ENCODE measurements around the gene FLOT2.

DNA sequence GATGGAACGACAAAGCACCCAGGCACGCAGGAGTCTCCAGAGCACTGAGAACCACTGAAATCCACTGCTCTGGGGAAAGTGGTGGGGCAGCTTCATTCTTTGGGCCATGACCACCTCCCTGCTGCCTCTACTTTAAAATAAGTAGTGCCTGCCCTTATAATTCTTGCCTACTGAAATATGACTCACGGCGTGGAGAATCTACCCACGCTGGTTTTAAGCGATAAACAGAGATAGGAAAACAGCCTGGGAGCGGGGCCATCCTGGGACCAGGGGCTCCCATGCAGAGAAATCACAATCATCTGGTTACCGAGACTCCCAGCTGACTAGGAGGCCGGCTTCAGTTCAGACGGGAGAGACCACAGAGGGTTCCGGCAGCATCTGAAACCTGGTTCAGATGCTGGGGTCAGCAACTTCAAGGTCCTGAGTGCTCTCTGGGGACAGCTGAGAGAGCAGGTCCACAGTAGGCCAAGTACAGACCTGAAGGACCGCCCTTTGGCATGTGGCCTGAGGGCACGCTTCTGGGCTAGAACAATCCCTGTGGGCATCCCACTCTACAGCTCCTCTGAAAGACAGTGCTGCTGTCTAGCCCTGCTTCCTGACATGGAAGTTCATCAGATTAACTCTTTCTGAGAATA is 14.0 kb upstream of the FLOT2 start:
- TF ChIP-seq GATA3 (IDR thresholded peaks at IDR 0.05; ENCODE audit: low read depth, low read length): no peak
- no peak for TF ChIP-seq GATA2 (IDR thresholded peaks at IDR 0.05; ENCODE audit: low read depth, low read length)
